NCI-H526 treated with DMSO at 0.1 percent for 48 hours (cell line): ENCODE measurements around the gene CLEC16A.

Experiments
- DNase-seq: peaks from one replicate; lab custom pipeline; 2025; lab: John Stamatoyannopoulos, UW

CLEC16A gene

GRCh38 chr16:10992797-10993196 is 48.4 kb downstream of the CLEC16A start:
- no peak for DNase-seq

GRCh38 chr16:10993649-10994048 is 49.3 kb downstream of the CLEC16A start:
- DNase-seq: no peak

GRCh38 chr16:10994571-10994970 is 50.2 kb downstream of the CLEC16A start:
- DNase-seq: no peak

GRCh38 chr16:10995565-10995964 is 51.2 kb downstream of the CLEC16A start:
- no peak for DNase-seq

- no peak for DNase-seq
Observed at GRCh38 chr16:10997485-10997884, 53.1 kb downstream of the CLEC16A start.

- no peak for DNase-seq
Observed at GRCh38 chr16:10999300-10999699, 54.9 kb downstream of the CLEC16A start.

GRCh38 chr16:11001611-11002010 is 57.2 kb downstream of the CLEC16A start:
- DNase-seq: no peak

GRCh38 chr16:11003141-11003540 is 58.8 kb downstream of the CLEC16A start:
- DNase-seq: no peak

- no peak for DNase-seq
Observed at GRCh38 chr16:11004351-11004750, 60.0 kb downstream of the CLEC16A start.

- DNase-seq: no peak
Observed at GRCh38 chr16:11004973-11005610, 60.7 kb downstream of the CLEC16A start.

GRCh38 chr16:11005611-11005975 is 61.2 kb downstream of the CLEC16A start:
- DNase-seq: no peak

GRCh38 chr16:11006656-11007055 is 62.3 kb downstream of the CLEC16A start:
- DNase-seq: no peak

- DNase-seq: no peak
Observed at GRCh38 chr16:11007714-11008280, 63.4 kb downstream of the CLEC16A start.

- DNase-seq: no peak
Observed at GRCh38 chr16:11009027-11009755, 64.8 kb downstream of the CLEC16A start.

- no peak for DNase-seq
Observed at GRCh38 chr16:11010575-11011221, 66.3 kb downstream of the CLEC16A start.

GRCh38 chr16:11011326-11011725 is 67.0 kb downstream of the CLEC16A start:
- DNase-seq: no peak

- no peak for DNase-seq
Observed at GRCh38 chr16:11012841-11013240, 68.5 kb downstream of the CLEC16A start.

GRCh38 chr16:11014136-11014535 is 69.8 kb downstream of the CLEC16A start:
- no peak for DNase-seq

- DNase-seq: no peak
Observed at GRCh38 chr16:11015076-11015475, 70.7 kb downstream of the CLEC16A start.

GRCh38 chr16:11015607-11016006 is 71.2 kb downstream of the CLEC16A start:
- no peak for DNase-seq

- no peak for DNase-seq
Observed at GRCh38 chr16:11016524-11016988, 72.2 kb downstream of the CLEC16A start.

- DNase-seq: no peak
Observed at GRCh38 chr16:11016993-11017392, 72.6 kb downstream of the CLEC16A start.

GRCh38 chr16:11017499-11017898 is 73.1 kb downstream of the CLEC16A start:
- DNase-seq: no peak
